ENCODE measurements around the gene BRSK1. TPM values are rescaled to one million over a fixed set of nuclear protein-coding genes. Genes with fewer than 3 reads are reported as not detected.

Gene BRSK1
- total and polyA plus RNA-seq, 10 of the 15 experiments (the other 5 are each of a cell fraction or from before 2014, with no cell fraction given), result 0.03 to 0.76 (median 0.25) TPM; not detected in 4

- peak; percentile 58; the same call in 1 of the 2 replicates for TF ChIP-seq ZNF687 (IDR thresholded peaks at IDR 0.05)
- 0 out of 2 replicates have a peak, but pooled peaks have one; percentile 9 for TF ChIP-seq RFX5 (IDR thresholded peaks at IDR 0.05; ENCODE audit: low read depth, low read length)
- peak; percentile 55; the same call in 1 of the 2 replicates for TF ChIP-seq CHD2 (IDR thresholded peaks at IDR 0.05; ENCODE audit: borderline replicate concordance, low read depth, low read length)
- no peak for TF ChIP-seq PAX8 (IDR thresholded peaks at IDR 0.05)
- TF ChIP-seq SREBF1 (IDR thresholded peaks at IDR 0.05; ENCODE audit: low read length), result no peak
- TF ChIP-seq ASH2L (IDR thresholded peaks at IDR 0.05; ENCODE audit: borderline replicate concordance, low read depth), result 0 out of 2 replicates have a peak, but pooled peaks have one; percentile 71
- TF ChIP-seq GATAD2B (conservative IDR thresholded peaks at IDR 0.05; ENCODE audit: low read depth), result peak; percentile 85
- peak; percentile 58; the same call in 1 of the 2 replicates for TF ChIP-seq RELB (IDR thresholded peaks at IDR 0.05; ENCODE audit: low read depth)
- 0 out of 6 replicates have a peak, but pooled peaks of 1 of the 3 experiments have one; percentile 0 for TF ChIP-seq CTCF (IDR thresholded peaks at IDR 0.05 in 2 of 3, conservative IDR thresholded peaks at IDR 0.05 in 1 of 3; ENCODE audit: control insufficient read depth in 2 of 3, extremely low read depth in 1 of 3, insufficient read depth in 1 of 3, low read depth in 3 of 3, low read length in 3 of 3)
- peak; percentile 69 for TF ChIP-seq POLR2A (IDR thresholded peaks at IDR 0.05; ENCODE audit: low read depth, low read length)
- no peak for TF ChIP-seq NR2C1 (IDR thresholded peaks at IDR 0.05)
- TF ChIP-seq IRF4 (IDR thresholded peaks at IDR 0.05; ENCODE audit: low read depth, low read length), result no peak
- peak; percentile 84; the same call in 1 of the 2 replicates for TF ChIP-seq MXI1 (IDR thresholded peaks at IDR 0.05; ENCODE audit: low read depth, low read length)
- TF ChIP-seq FOXM1 (IDR thresholded peaks at IDR 0.05; ENCODE audit: low read depth, low read length), result peak; percentile 53; the same call in 1 of the 2 replicates
- TF ChIP-seq RUNX3 (IDR thresholded peaks at IDR 0.05; ENCODE audit: low read length), result peak; percentile 55
- TF ChIP-seq STAT1 (conservative IDR thresholded peaks at IDR 0.05), result no peak
- TF ChIP-seq FOS (IDR thresholded peaks at IDR 0.05; ENCODE audit: borderline replicate concordance, extremely low read depth, insufficient read length), result no peak
- no peak for TF ChIP-seq NRF1 (conservative IDR thresholded peaks at IDR 0.05; ENCODE audit: low read depth, low read length)
- 0 out of 4 replicates have a peak, but pooled peaks of 1 of the 2 experiments have one; percentile 25 for TF ChIP-seq EP300 (IDR thresholded peaks at IDR 0.05; ENCODE audit: borderline replicate concordance in 1 of 2, control insufficient read depth in 1 of 2, low read depth in 2 of 2, low read length in 2 of 2)
- TF ChIP-seq ELK1 (IDR thresholded peaks at IDR 0.05; ENCODE audit: low read depth, low read length), result peak; percentile 25; the same call in 1 of the 2 replicates
- TF ChIP-seq SMC3 (IDR thresholded peaks at IDR 0.05; ENCODE audit: borderline replicate concordance, low read length), result no peak
These were observed 29.8 kb upstream of the BRSK1 start (continued) for GRCh38 chr19:55253842-55254624.
